ENCODE results near the gene CACNG4. TPM values are rescaled to one million over a fixed set of nuclear protein-coding genes. Genes with fewer than 3 reads are reported as not detected.

Gene CACNG4
- total RNA-seq, 1 donor from 2014 or later, result 5.8 TPM

- H3K27me3 Mint-ChIP-seq (ENCODE audit: low read depth, unreplicated experiment), result peaks cover 25% of the 10 kb centered on the region
- no peak overlapping the region for H3K4me2 ChIP-seq (ENCODE audit: low read length)
- DNase-seq (ENCODE audit: low read depth) (no peak), FAIRE-seq (no peak)
- H3K36me3 ChIP-seq (ENCODE audit: insufficient read depth, low read length), result no peaks in the 10 kb centered on the region
- no peak overlapping the region for H3K4me3 ChIP-seq (ENCODE audit: insufficient read depth, low read depth, low read length)
- TF ChIP-seq CTCF (IDR thresholded peaks at IDR 0.05; ENCODE audit: insufficient read depth, low read depth, low read length) (no peak), EZH2 (IDR thresholded peaks at IDR 0.05; ENCODE audit: insufficient read depth, low read length) (no peak)
- H3K9me3 ChIP-seq (ENCODE audit: insufficient read depth, low read depth, low read length), result peaks cover 9% of the 10 kb centered on the region
- peaks cover 9% of the 10 kb centered on the region for H3K9me3 Mint-ChIP-seq (ENCODE audit: unreplicated experiment)
- no peaks in the 10 kb centered on the region for H3K4me1 Mint-ChIP-seq (ENCODE audit: low read depth, unreplicated experiment)
- H3K4me1 ChIP-seq (ENCODE audit: insufficient read depth, low read length), result no peaks in the 10 kb centered on the region
- H3K27ac Mint-ChIP-seq (ENCODE audit: unreplicated experiment), result no peak overlapping the region
- no peaks in the 10 kb centered on the region for H3K79me2 ChIP-seq (ENCODE audit: insufficient read depth, low read length)
- H3K36me3 Mint-ChIP-seq (ENCODE audit: low read depth, unreplicated experiment), result no peaks in the 10 kb centered on the region
- no peak overlapping the region for H2AFZ ChIP-seq (ENCODE audit: low read depth, low read length)
- no peak overlapping the region for H3K27ac ChIP-seq (ENCODE audit: low read depth, low read length)
- no peaks in the 10 kb centered on the region for H4K20me1 ChIP-seq (ENCODE audit: insufficient read depth, low read length)
- no peaks in the 10 kb centered on the region for H3K27me3 ChIP-seq (ENCODE audit: insufficient read depth, low read length)
- no peak overlapping the region for H3K9ac ChIP-seq (ENCODE audit: low read length)
- H3K4me3 Mint-ChIP-seq (ENCODE audit: unreplicated experiment), result no peak overlapping the region
Observed at GRCh38 chr17:67054011-67054591, 89.6 kb downstream of the CACNG4 start.

- Histone ChIP-seq H3K9me3 (ENCODE audit: insufficient read depth, low read depth, low read length) (peaks cover 3% of the 10 kb centered on the region), H3K4me1 (ENCODE audit: insufficient read depth, low read length) (no peaks in the 10 kb centered on the region), H3K4me2 (ENCODE audit: low read length) (no peak overlapping the region), H3K4me3 (ENCODE audit: insufficient read depth, low read depth, low read length) (no peak overlapping the region), H3K9ac (ENCODE audit: low read length) (no peak overlapping the region), H3K36me3 (ENCODE audit: insufficient read depth, low read length) (no peaks in the 10 kb centered on the region), H3K27ac (ENCODE audit: low read depth, low read length) (no peak overlapping the region), H3K79me2 (ENCODE audit: insufficient read depth, low read length) (no peaks in the 10 kb centered on the region), H4K20me1 (ENCODE audit: insufficient read depth, low read length) (no peaks in the 10 kb centered on the region), H3K27me3 (ENCODE audit: insufficient read depth, low read length) (no peaks in the 10 kb centered on the region), H2AFZ (ENCODE audit: low read depth, low read length) (no peak overlapping the region)
- H3K36me3 Mint-ChIP-seq (ENCODE audit: low read depth, unreplicated experiment), result no peaks in the 10 kb centered on the region
- H3K27ac Mint-ChIP-seq (ENCODE audit: unreplicated experiment), result no peak overlapping the region
- no peak overlapping the region for H3K4me3 Mint-ChIP-seq (ENCODE audit: unreplicated experiment)
- TF ChIP-seq EZH2 (IDR thresholded peaks at IDR 0.05; ENCODE audit: insufficient read depth, low read length) (no peak), CTCF (IDR thresholded peaks at IDR 0.05; ENCODE audit: insufficient read depth, low read depth, low read length) (no peak)
- FAIRE-seq (no peak), DNase-seq (ENCODE audit: low read depth) (no peak)
- peaks cover 25% of the 10 kb centered on the region for H3K27me3 Mint-ChIP-seq (ENCODE audit: low read depth, unreplicated experiment)
- H3K9me3 Mint-ChIP-seq (ENCODE audit: unreplicated experiment), result peaks cover 4% of the 10 kb centered on the region
- no peaks in the 10 kb centered on the region for H3K4me1 Mint-ChIP-seq (ENCODE audit: low read depth, unreplicated experiment)
Observed at GRCh38 chr17:67054608-67055007, 90.1 kb downstream of the CACNG4 start.

- Mint-ChIP-seq H3K9me3 (ENCODE audit: unreplicated experiment) (peaks cover 3% of the 10 kb centered on the region), H3K27me3 (ENCODE audit: low read depth, unreplicated experiment) (peaks cover 25% of the 10 kb centered on the region), H3K4me1 (ENCODE audit: low read depth, unreplicated experiment) (no peaks in the 10 kb centered on the region), H3K36me3 (ENCODE audit: low read depth, unreplicated experiment) (no peaks in the 10 kb centered on the region), H3K4me3 (ENCODE audit: unreplicated experiment) (no peak overlapping the region), H3K27ac (ENCODE audit: unreplicated experiment) (no peak overlapping the region)
- no peaks in the 10 kb centered on the region for H4K20me1 ChIP-seq (ENCODE audit: insufficient read depth, low read length)
- no peak overlapping the region for H3K27ac ChIP-seq (ENCODE audit: low read depth, low read length)
- H3K9ac ChIP-seq (ENCODE audit: low read length), result no peak overlapping the region
- H3K79me2 ChIP-seq (ENCODE audit: insufficient read depth, low read length), result no peaks in the 10 kb centered on the region
- no peaks in the 10 kb centered on the region for H3K36me3 ChIP-seq (ENCODE audit: insufficient read depth, low read length)
- no peaks in the 10 kb centered on the region for H3K4me1 ChIP-seq (ENCODE audit: insufficient read depth, low read length)
- no peaks in the 10 kb centered on the region for H3K27me3 ChIP-seq (ENCODE audit: insufficient read depth, low read length)
- no peak overlapping the region for H3K4me2 ChIP-seq (ENCODE audit: low read length)
- H3K4me3 ChIP-seq (ENCODE audit: insufficient read depth, low read depth, low read length), result no peak overlapping the region
- no peaks in the 10 kb centered on the region for H3K9me3 ChIP-seq (ENCODE audit: insufficient read depth, low read depth, low read length)
- FAIRE-seq, result no peak
- no peak overlapping the region for H2AFZ ChIP-seq (ENCODE audit: low read depth, low read length)
- no peak for TF ChIP-seq CTCF (IDR thresholded peaks at IDR 0.05; ENCODE audit: insufficient read depth, low read depth, low read length)
- no peak for DNase-seq (ENCODE audit: low read depth)
Observed at GRCh38 chr17:67055041-67055443, 90.5 kb downstream of the CACNG4 start.
